Mesenchymal stem cell (in vitro differentiated cells and primary cell): ENCODE results near the gene PLXNB3.
A peak's percentile ranks its signal among the peaks of the same experiment; 100 is the strongest.

Source experiments
- DNase-seq: peaks from one replicate; pipeline ENCODE4 v3.0.0-alpha.2; 2013
- H2AFZ ChIP-seq: one replicate; pipeline ENCODE4 v1.6.1; 2013; ENCODE audit warnings: low read depth, mild to moderate bottlenecking, control low read depth, inconsistent platforms, low read length, moderate library complexity
- H2AK5ac ChIP-seq: 2 replicates; pipeline ENCODE4 v1.6.1; 2013; ENCODE audit warnings: low read length, moderate library complexity, mild to moderate bottlenecking, inconsistent platforms; ENCODE audit not compliant: severe bottlenecking
- H2BK120ac ChIP-seq: one replicate; pipeline ENCODE4 v1.6.1; 2013; ENCODE audit warnings: low read depth, mild to moderate bottlenecking, inconsistent platforms, low read length, moderate library complexity
- H2BK12ac ChIP-seq, 2 experiments: one replicate each; pipeline ENCODE4 v1.6.1; 2013; ENCODE audit warnings: inconsistent platforms in 2 of 2, low read length in 2 of 2, mild to moderate bottlenecking in 2 of 2, moderate library complexity in 2 of 2, control low read depth in 1 of 2
- H2BK15ac ChIP-seq: one replicate; pipeline ENCODE4 v1.6.1; 2013; ENCODE audit warnings: mild to moderate bottlenecking, low read depth, inconsistent platforms; ENCODE audit not compliant: poor library complexity, severe bottlenecking
- H2BK5ac ChIP-seq: 2 replicates; pipeline ENCODE4 v1.6.1; 2013; ENCODE audit warnings: low read depth, mild to moderate bottlenecking, low read length, control low read depth, inconsistent platforms; ENCODE audit not compliant: poor library complexity, severe bottlenecking
- H3K14ac ChIP-seq, 2 experiments: one replicate each; pipeline ENCODE4 v1.6.1; 2013; ENCODE audit warnings: inconsistent platforms in 2 of 2, low read length in 2 of 2, control low read depth in 1 of 2, mild to moderate bottlenecking in 1 of 2, moderate library complexity in 1 of 2
- H3K18ac ChIP-seq, 2 experiments: one replicate each; pipeline ENCODE4 v1.6.1; 2013; ENCODE audit warnings: inconsistent platforms in 2 of 2, low read length in 2 of 2, control low read depth in 1 of 2, low read depth in 1 of 2, mild to moderate bottlenecking in 1 of 2
- H3K23ac ChIP-seq, 2 experiments: one replicate each; pipeline ENCODE4 v1.6.1; 2013; ENCODE audit warnings: inconsistent platforms in 2 of 2, low read length in 2 of 2, mild to moderate bottlenecking in 2 of 2, moderate library complexity in 2 of 2, control low read depth in 1 of 2
- H3K27ac ChIP-seq: 2 replicates; pipeline ENCODE4 v1.5.1; 2013; ENCODE audit warnings: mild to moderate bottlenecking, moderate library complexity, low read length, control low read depth, inconsistent platforms; ENCODE audit not compliant: poor library complexity, severe bottlenecking
- H3K27me3 ChIP-seq, 2 experiments: 2 replicates each; pipeline versions ENCODE4 v1.6.1 to v1.7.0; 2013; ENCODE audit warnings: low read length in 2 of 2, mild to moderate bottlenecking in 2 of 2, moderate library complexity in 2 of 2, control low read depth in 1 of 2, inconsistent platforms in 1 of 2; ENCODE audit not compliant: control insufficient read depth in 1 of 2, insufficient read depth in 1 of 2
- H3K36me3 ChIP-seq, 2 experiments: 2 replicates each; pipeline versions ENCODE4 v1.6.1 to v1.7.0; 2013; ENCODE audit warnings: low read length in 2 of 2, control low read depth in 1 of 2, inconsistent platforms in 1 of 2, low read depth in 1 of 2, mild to moderate bottlenecking in 1 of 2; ENCODE audit not compliant: insufficient read depth in 2 of 2, control insufficient read depth in 1 of 2
- H3K4ac ChIP-seq, 2 experiments: one replicate each; pipeline ENCODE4 v1.6.1; 2013; ENCODE audit warnings: inconsistent platforms in 2 of 2, low read length in 2 of 2, mild to moderate bottlenecking in 2 of 2, moderate library complexity in 2 of 2, control low read depth in 1 of 2, low read depth in 1 of 2
- H3K4me1 ChIP-seq: 2 replicates; pipeline ENCODE4 v1.6.1; 2013; ENCODE audit warnings: low read depth, low read length, control low read depth; ENCODE audit not compliant: control insufficient read depth, insufficient read depth
- H3K4me2 ChIP-seq: 2 replicates; pipeline ENCODE4 v1.6.1; 2013; ENCODE audit warnings: low read length, mild to moderate bottlenecking, inconsistent platforms; ENCODE audit not compliant: poor library complexity, severe bottlenecking
- H3K4me3 ChIP-seq, 2 experiments: 2 replicates each; pipeline versions ENCODE4 v1.5.1 to v1.7.0; 2013; ENCODE audit warnings: low read length in 2 of 2, mild to moderate bottlenecking in 2 of 2, control low read depth in 1 of 2, low read depth in 1 of 2; ENCODE audit not compliant: insufficient read depth in 1 of 2
- H3K79me1 ChIP-seq: replicated peaks from 2 replicates; pipeline ENCODE4 v1.6.1; 2013; ENCODE audit warnings: mild to moderate bottlenecking, control low read depth, low read length, inconsistent platforms; ENCODE audit not compliant: poor library complexity, severe bottlenecking
- H3K9ac ChIP-seq: 2 replicates; pipeline ENCODE4 v1.7.0; 2013; ENCODE audit warnings: mild to moderate bottlenecking, low read length, moderate library complexity
- H3K9me3 ChIP-seq: 2 replicates; pipeline ENCODE4 v1.7.0; 2013; ENCODE audit warnings: mild to moderate bottlenecking, low read length; ENCODE audit not compliant: control insufficient read depth
- H4K8ac ChIP-seq: one replicate; pipeline ENCODE4 v1.6.1; 2013; ENCODE audit warnings: inconsistent platforms, mild to moderate bottlenecking, low read length, moderate library complexity
- H4K91ac ChIP-seq: one replicate; pipeline ENCODE4 v1.6.1; 2013; ENCODE audit warnings: mild to moderate bottlenecking, low read length, inconsistent platforms
- WGBS: methylation state at CpG from one replicate; pipeline ENCODE4 v1.1.7; 2013; ENCODE audit warnings: mixed read lengths; 5-methylcytosine and 5-hydroxymethylcytosine counted together

PLXNB3 gene

DNA sequence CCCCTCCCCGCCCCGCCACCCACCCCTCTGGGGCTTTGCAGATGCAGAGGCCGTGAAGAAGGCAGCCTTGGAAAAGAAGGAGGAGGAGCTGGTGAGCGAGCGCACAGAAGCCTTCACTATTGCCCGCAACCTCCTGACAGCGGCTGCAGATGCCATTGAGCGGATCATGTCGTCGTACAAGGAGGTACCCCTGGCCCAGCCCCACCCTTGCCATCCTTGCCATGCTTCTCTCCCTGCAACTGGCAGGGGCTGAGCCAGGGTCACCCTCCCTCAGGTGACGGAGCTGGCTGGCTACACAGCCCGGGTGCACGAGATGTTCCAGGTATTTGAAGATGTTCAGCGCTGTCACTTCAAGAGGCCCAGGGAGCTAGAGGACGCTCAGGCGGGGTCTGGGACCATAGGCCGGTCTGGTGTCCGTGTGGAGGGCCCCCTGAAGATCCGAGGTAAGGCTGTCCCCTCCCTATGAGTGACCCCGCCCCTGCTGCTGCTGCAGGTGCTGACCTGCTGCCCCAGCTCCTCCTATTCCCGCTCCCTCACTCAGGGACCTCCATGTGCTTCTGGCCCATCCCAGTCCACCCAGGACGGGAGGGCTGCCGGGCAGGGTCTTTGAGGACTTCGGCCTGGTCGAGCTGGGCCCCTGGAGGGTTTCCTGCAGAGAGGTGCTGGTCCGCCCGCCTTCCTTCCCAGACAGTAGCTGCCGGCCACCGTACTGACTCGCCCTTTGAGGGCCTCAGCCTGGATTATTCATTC, 27.8 kb upstream of the PLXNB3 start:
- no peak for DNase-seq
- Histone ChIP-seq H2AK5ac (no peak overlapping the region), H3K27me3 (no peaks in the 10 kb centered on the region), H3K4me3 (no peak overlapping the region), H4K8ac (no peak overlapping the region), H3K9me3 (peaks cover 17% of the 10 kb centered on the region), H2BK5ac (no peak overlapping the region), H3K14ac (no peak overlapping the region), H3K9ac (no peak overlapping the region), H2AFZ (no peak overlapping the region), H3K4me2 (no peak overlapping the region), H3K18ac (no peak overlapping the region), H3K4ac (no peak overlapping the region), H3K4me1 (peaks cover 2% of the 10 kb centered on the region), H3K79me1 (no peaks in the 10 kb centered on the region), H3K36me3 (peaks cover 15 to 43% of the 10 kb centered on the region in 2 experiments), H2BK15ac (no peak overlapping the region), H3K23ac (no peak overlapping the region), H4K91ac (no peak overlapping the region), H2BK120ac (no peak overlapping the region), H3K27ac (no peak overlapping the region), H2BK12ac (no peak overlapping the region)
- 91% methylated on average over 29 of the region's 30 CpGs for WGBS

DNA sequence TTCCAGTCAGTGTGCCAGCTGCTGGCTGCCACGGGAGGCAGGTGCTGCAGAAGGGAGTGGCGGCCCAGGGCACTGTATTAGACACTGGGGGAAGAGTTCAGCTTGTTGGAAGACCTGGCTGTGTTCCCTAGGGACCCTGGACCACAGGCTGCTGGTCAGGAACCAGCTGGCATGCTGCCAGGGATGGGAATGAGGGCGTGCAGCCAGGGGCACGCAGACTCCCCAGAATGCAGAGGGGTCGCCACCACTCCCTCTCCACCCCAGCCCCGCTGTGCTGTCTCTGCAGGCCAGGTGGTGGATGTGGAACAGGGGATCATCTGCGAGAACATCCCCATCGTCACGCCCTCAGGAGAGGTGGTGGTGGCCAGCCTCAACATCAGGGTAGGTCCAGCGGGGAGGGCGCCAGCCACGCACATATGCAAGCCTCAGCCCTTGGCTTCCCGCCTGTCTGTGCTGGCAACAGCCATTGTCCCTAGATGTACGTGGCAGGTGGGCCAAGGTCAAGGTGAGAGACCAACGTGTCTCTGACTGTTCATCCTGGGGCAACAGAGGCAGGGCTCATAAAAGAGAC, 27.1 kb upstream of the PLXNB3 start:
- Histone ChIP-seq H2AFZ (no peak overlapping the region), H2AK5ac (no peak overlapping the region), H4K8ac (no peak overlapping the region), H3K14ac (no peak overlapping the region), H2BK120ac (no peak overlapping the region), H3K27me3 (no peaks in the 10 kb centered on the region), H3K4ac (no peak overlapping the region), H3K9ac (no peak overlapping the region), H3K9me3 (peaks cover 10% of the 10 kb centered on the region), H2BK15ac (no peak overlapping the region), H3K79me1 (no peaks in the 10 kb centered on the region), H3K36me3 (peaks cover 11 to 43% of the 10 kb centered on the region in 2 experiments), H3K23ac (no peak overlapping the region), H3K4me2 (no peak overlapping the region), H3K27ac (no peak overlapping the region), H2BK5ac (no peak overlapping the region), H3K4me1 (peaks cover 2% of the 10 kb centered on the region), H4K91ac (no peak overlapping the region), H3K4me3 (no peak overlapping the region), H3K18ac (no peak overlapping the region), H2BK12ac (no peak overlapping the region)
- no peak for DNase-seq
- 98% methylated on average over 8 of the region's 15 CpGs for WGBS

GRCh38 chrX:153738056-153738605, 25.9 kb upstream of the PLXNB3 start:
- H2BK15ac ChIP-seq: no peak overlapping the region
- H3K14ac ChIP-seq: no peak overlapping the region
- no peak overlapping the region for H2AFZ ChIP-seq
- H3K4me3 ChIP-seq: no peak overlapping the region
- H3K4ac ChIP-seq: no peak overlapping the region
- peaks cover 7% of the 10 kb centered on the region for H3K9me3 ChIP-seq
- no peak overlapping the region for H4K91ac ChIP-seq
- no peak overlapping the region for H3K27ac ChIP-seq
- no peak overlapping the region for H2BK12ac ChIP-seq
- H3K18ac ChIP-seq: no peak overlapping the region
- no peak overlapping the region for H2AK5ac ChIP-seq
- no peaks in the 10 kb centered on the region for H3K79me1 ChIP-seq
- H3K4me2 ChIP-seq: no peak overlapping the region
- H4K8ac ChIP-seq: no peak overlapping the region
- no peak overlapping the region for H2BK5ac ChIP-seq
- no peak overlapping the region for H3K23ac ChIP-seq
- no peak overlapping the region for H2BK120ac ChIP-seq
- no peaks in the 10 kb centered on the region for H3K27me3 ChIP-seq
- 91% methylated on average over 21 of the region's 27 CpGs for WGBS
- peaks cover under 1% of the 10 kb centered on the region for H3K4me1 ChIP-seq
- no peak overlapping the region for H3K9ac ChIP-seq
- DNase-seq: no peak
- peaks cover 11 to 39% of the 10 kb centered on the region in 2 experiments for H3K36me3 ChIP-seq

DNA sequence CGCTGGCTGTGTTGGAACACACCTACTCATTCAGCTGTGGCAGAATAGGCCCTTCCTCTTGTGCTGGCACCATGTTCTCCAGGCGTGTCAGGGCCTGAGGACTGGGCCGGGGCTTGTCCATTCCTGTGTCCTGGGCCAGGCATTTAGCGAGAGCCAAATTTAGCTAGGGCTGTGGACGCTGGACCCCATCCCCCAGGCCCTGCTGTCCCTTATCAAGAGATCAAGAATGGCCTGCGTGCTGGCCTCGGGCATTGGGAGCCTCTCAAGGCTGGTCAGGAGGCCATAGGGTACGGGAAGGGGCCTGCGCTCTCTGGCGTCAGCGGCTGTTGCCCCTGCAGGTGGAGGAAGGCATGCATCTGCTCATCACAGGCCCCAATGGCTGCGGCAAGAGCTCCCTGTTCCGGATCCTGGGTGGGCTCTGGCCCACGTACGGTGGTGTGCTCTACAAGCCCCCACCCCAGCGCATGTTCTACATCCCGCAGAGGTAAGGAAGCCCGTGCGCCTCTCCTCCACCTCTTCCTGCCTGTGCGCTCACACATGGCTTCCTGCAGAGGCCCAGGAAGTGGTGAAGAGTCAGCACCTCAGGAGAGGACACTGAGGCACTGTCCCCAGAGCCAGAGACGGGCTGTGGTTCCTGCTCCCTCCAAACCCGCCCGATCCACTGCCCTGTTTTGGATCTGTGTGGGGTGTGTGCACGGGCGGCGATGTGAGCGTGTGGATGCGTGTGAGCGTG, 24.1 kb upstream of the PLXNB3 start:
- Histone ChIP-seq H3K18ac (peak overlapping the region in 1 of 2 experiments; percentile 24), H2BK15ac (no peak overlapping the region), H3K23ac (no peak overlapping the region), H3K36me3 (peaks cover 11 to 32% of the 10 kb centered on the region in 2 experiments), H4K8ac (no peak overlapping the region), H3K27me3 (no peaks in the 10 kb centered on the region), H2AFZ (no peak overlapping the region), H2BK120ac (no peak overlapping the region), H3K14ac (no peak overlapping the region), H3K79me1 (no peaks in the 10 kb centered on the region), H2BK5ac (no peak overlapping the region), H3K4ac (no peak overlapping the region), H3K9ac (no peak overlapping the region), H3K4me2 (no peak overlapping the region), H2AK5ac (no peak overlapping the region), H4K91ac (no peak overlapping the region), H2BK12ac (no peak overlapping the region), H3K27ac (no peak overlapping the region), H3K4me1 (peaks cover 5% of the 10 kb centered on the region), H3K9me3 (peaks cover 5% of the 10 kb centered on the region), H3K4me3 (no peak overlapping the region)
- no peak for DNase-seq
- WGBS: 92% methylated on average over 26 of the region's 29 CpGs
